Fibroblast of mammary gland (primary cell): Measurements from ENCODE around the gene CLCN6.

Experiments used
- DNase-seq: peaks from one replicate; pipeline ENCODE4 v3.0.0-alpha.2; 2010; ENCODE audit warnings: low read depth
- H3K4me3 ChIP-seq: 2 replicates; pipeline ENCODE4 v1.5.1; 2011; ENCODE audit warnings: low read depth, mild to moderate bottlenecking, low read length, moderate library complexity; ENCODE audit not compliant: control insufficient read depth
- CTCF ChIP-seq: conservative IDR thresholded peaks from 2 replicates; pipeline ENCODE4 v1.5.1; 2011; ENCODE audit warnings: low read depth, low read length, inconsistent platforms; ENCODE audit not compliant: control insufficient read depth, insufficient read depth

CLCN6 gene

GRCh38 chr1:11805422-11806306 lies at the start of gene CLCN6, which contains the start of gene MTHFR:
TSS of gene CLCN6 (plus strand) at chr1:11806191. CDS start at chr1:11806263, 72 bp downstream.
TSS of gene MTHFR (minus strand) at chr1:11805964. CDS start at chr1:11803116, 2,848 bp downstream.
- TF ChIP-seq CTCF: no peak
- peak within 1 kb of the TSS; percentile 64 for H3K4me3 ChIP-seq
- DNase-seq: peak; percentile 98

- TF ChIP-seq CTCF: no peak
- no peak overlapping the region for H3K4me3 ChIP-seq
- DNase-seq: no peak
These were observed 48.9 kb upstream of the CLCN6 start for GRCh38 chr1:11757047-11757446.

GRCh38 chr1:11759791-11760190 lies 46.2 kb upstream of the CLCN6 start:
- DNase-seq: no peak
- no peak overlapping the region for H3K4me3 ChIP-seq
- no peak for TF ChIP-seq CTCF

GRCh38 chr1:11761285-11761684 lies 44.7 kb upstream of the CLCN6 start:
- TF ChIP-seq CTCF: no peak
- no peak overlapping the region for H3K4me3 ChIP-seq

GRCh38 chr1:11761988-11762406 lies 44.0 kb upstream of the CLCN6 start, which contains the start of gene C1orf167:
TSS of gene C1orf167 (plus strand) at chr1:11762193. CDS start at chr1:11764401, 2,208 bp downstream.
- no peak within 1 kb of the TSS for H3K4me3 ChIP-seq
- TF ChIP-seq CTCF: no peak
- DNase-seq: no peak

More at GRCh38 chr1:11761285-11761684, 44.7 kb upstream of the CLCN6 start:
- no peak for DNase-seq

GRCh38 chr1:11764115-11764514 lies 41.9 kb upstream of the CLCN6 start:
- no peak for TF ChIP-seq CTCF
- no peak for DNase-seq
- no peak overlapping the region for H3K4me3 ChIP-seq

- H3K4me3 ChIP-seq: no peak overlapping the region
- TF ChIP-seq CTCF: no peak
- no peak for DNase-seq
These were observed 41.5 kb upstream of the CLCN6 start for GRCh38 chr1:11764519-11764918.
